ENCODE measurements around the gene COL5A1. TPM values are rescaled to one million over a fixed set of nuclear protein-coding genes. Genes with fewer than 3 reads are reported as not detected.

Gene COL5A1
- total RNA-seq, 1 experiment from 2014 or later: 9.5 TPM

DNA sequence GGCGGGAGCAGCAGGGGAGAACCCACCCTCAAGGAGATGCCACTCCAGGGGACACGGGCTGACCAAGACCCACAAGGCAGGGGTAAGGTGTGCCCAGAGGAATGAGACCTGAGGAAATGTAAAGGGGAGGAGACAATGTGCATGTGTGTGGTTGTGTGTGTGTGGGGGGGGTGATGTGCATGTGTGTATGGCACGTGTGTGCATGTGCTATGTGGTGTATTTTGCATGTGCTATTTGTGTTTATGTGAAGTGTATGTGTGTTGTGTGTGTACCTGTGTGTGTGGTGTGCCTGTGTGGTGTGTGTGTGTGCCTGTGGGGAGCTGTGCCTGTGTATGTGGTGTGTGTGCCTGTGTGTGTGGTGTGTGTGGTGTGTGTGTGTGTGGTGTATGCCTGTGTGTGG lies 205.5 kb downstream of the COL5A1 start:
- no CpG with 5 or more reads among the region's 3 CpGs for WGBS (ENCODE audit: extremely low coverage, insufficient read length, low lambda C conversion rate)
- no peak overlapping the region for H3K27ac Mint-ChIP-seq
- no peak overlapping the region for H3K9ac ChIP-seq (ENCODE audit: extremely low read depth, insufficient read length, low read length)
- H3K14ac ChIP-seq (ENCODE audit: insufficient read depth, low read length): no peak overlapping the region
- H2BK12ac ChIP-seq (ENCODE audit: insufficient read length, low read depth, low read length): no peak overlapping the region
- H4K5ac ChIP-seq (ENCODE audit: insufficient read length, low read depth, low read length): no peak overlapping the region
- no peaks in the 10 kb centered on the region; a peak in 1 of 7 replicates for H3K36me3 Mint-ChIP-seq (ENCODE audit: insufficient read depth in 1 of 3, low read depth in 3 of 3)
- no peak overlapping the region for H2BK5ac ChIP-seq (ENCODE audit: insufficient read length, low read length)
- no peaks in the 10 kb centered on the region for H4K20me1 ChIP-seq (ENCODE audit: control insufficient read depth, insufficient read depth, insufficient read length)
- no peaks in the 10 kb centered on the region for H3K79me2 ChIP-seq (ENCODE audit: insufficient read depth, low read length)
- H3K27me3 Mint-ChIP-seq (ENCODE audit: low read depth): no peaks in the 10 kb centered on the region; the same call in 1 of the 2 replicates
- H3K4me1 ChIP-seq (ENCODE audit: insufficient read depth, low read length): no peaks in the 10 kb centered on the region
- peaks cover 7 to 8% of the 10 kb centered on the region in 2 experiments; a peak in 3 of 5 replicates for H3K9me3 Mint-ChIP-seq
- DNase-seq: no peak
- no peak overlapping the region for H3K27ac ChIP-seq (ENCODE audit: insufficient read length, low read depth, low read length)
- H4K8ac ChIP-seq (replicated peaks; ENCODE audit: insufficient read length, low read depth, low read length): no peak overlapping the region
- no peak overlapping the region for H3K56ac ChIP-seq (ENCODE audit: insufficient read length, low read depth, low read length)
- H3K4me2 ChIP-seq (ENCODE audit: insufficient read depth, insufficient read length, low read length): no peak overlapping the region
- no peak overlapping the region for H2AFZ ChIP-seq (ENCODE audit: low read length)
- no peaks in the 10 kb centered on the region for H3K23me2 ChIP-seq (ENCODE audit: insufficient read length, low read depth, low read length, poor library complexity, severe bottlenecking)
- no peak overlapping the region for H3K18ac ChIP-seq (ENCODE audit: insufficient read length, low read depth, low read length)
- H3K79me1 ChIP-seq (ENCODE audit: insufficient read depth, low read depth, low read length, poor library complexity, severe bottlenecking): no peaks in the 10 kb centered on the region
- no peak for TF ChIP-seq CTCF (conservative IDR thresholded peaks at IDR 0.05)
- no peak overlapping the region for H3K4me3 Mint-ChIP-seq
- no peak overlapping the region for H2AK5ac ChIP-seq (ENCODE audit: insufficient read length, low read length)
- no peak overlapping the region for H2BK15ac ChIP-seq (ENCODE audit: low read depth, low read length)
- no peaks in the 10 kb centered on the region for H3K27me3 ChIP-seq (ENCODE audit: insufficient read depth, low read length)
- H3T11ph ChIP-seq (ENCODE audit: low read length): no peak overlapping the region
- H2BK120ac ChIP-seq (ENCODE audit: low read depth, low read length, poor library complexity, severe bottlenecking): no peak overlapping the region
- H4K91ac ChIP-seq (ENCODE audit: insufficient read length, low read depth, low read length): no peak overlapping the region
- H3K23ac ChIP-seq (ENCODE audit: insufficient read length, low read depth, low read length): no peak overlapping the region
- no peak overlapping the region for H3K4ac ChIP-seq (ENCODE audit: low read depth, low read length)
- H3K4me1 Mint-ChIP-seq: no peaks in the 10 kb centered on the region
- H3K9me3 ChIP-seq (ENCODE audit: control insufficient read depth, low read depth, low read length): peaks cover 5% of the 10 kb centered on the region
- H2BK20ac ChIP-seq (ENCODE audit: low read depth, low read length, poor library complexity, severe bottlenecking): no peak overlapping the region
